ENCODE data around the gene DNAJB1. TPM values are rescaled to one million over a fixed set of nuclear protein-coding genes. Genes with fewer than 3 reads are reported as not detected.

DNAJB1 gene
- total and polyA plus RNA-seq, 10 of the 15 experiments (the other 5 are each of a cell fraction or from before 2014, with no cell fraction given): 4.8 to 65.8 (median 34.9) TPM

- Histone ChIP-seq H3K27me3 (replicated peaks in 1 of 2; ENCODE audit: control insufficient read depth in 2 of 2, insufficient read depth in 2 of 2, low read length in 1 of 2) (peaks cover 5 to 6% of the 10 kb centered on the region in 2 experiments; a peak in 3 of 4 replicates), H3K4me1 (ENCODE audit: control insufficient read depth, insufficient read depth, low read length) (no peaks in the 10 kb centered on the region), H3K4me3 (no peak overlapping the region), H3K79me2 (ENCODE audit: control insufficient read depth, insufficient read depth, low read length) (no peaks in the 10 kb centered on the region), H3K9ac (ENCODE audit: control insufficient read depth, insufficient read depth, low read length) (no peak overlapping the region), H2AFZ (ENCODE audit: control insufficient read depth, low read depth, low read length) (no peak overlapping the region), H3K36me3 (ENCODE audit: control insufficient read depth in 2 of 2, insufficient read depth in 2 of 2, low read length in 1 of 2) (peaks cover 3 to 7% of the 10 kb centered on the region in 2 experiments; a peak in 3 of 4 replicates), H3K9me3 (replicated peaks; ENCODE audit: control insufficient read depth, insufficient read depth, low read length) (no peaks in the 10 kb centered on the region), H4K20me1 (ENCODE audit: control insufficient read depth, insufficient read depth) (no peaks in the 10 kb centered on the region; the same call in 1 of the 2 replicates), H3K27ac (ENCODE audit: control insufficient read depth, insufficient read depth) (no peak overlapping the region), H3K4me2 (ENCODE audit: control insufficient read depth, insufficient read depth) (no peak overlapping the region)
- SMC1A ChIA-PET (ENCODE audit: uncharacterized antibody, unreplicated experiment): interaction anchor here (0.7 kb wide), 1 partner anchor 110 kb away, joined by 3 read pairs; no protein-coding TSS in a partner anchor
- DNase-seq (ENCODE audit: low read depth, low spot score) (no peak), ATAC-seq (no peak), FAIRE-seq (no peak)
- WGBS (ENCODE audit: insufficient coverage, insufficient replicate concordance, low lambda C conversion rate, missing lambda C conversion rate): 80% methylated on average over 33 of the region's 46 CpGs
- intact Hi-C loops (cut with micrococcal nuclease; ENCODE audit: unreplicated experiment) (loop anchor here (5.0 to 10.0 kb wide), 3 partner anchors 39 to 117 kb away; partner anchors contain the start of genes DDX39A and PKN1), in situ Hi-C loops (cut with MboI) (no loop called here)
- CTCF ChIA-PET: interaction anchor here (0.6 to 2.0 kb wide), 14 partner anchors 9 to 335 kb away, joined by 3 to 15 read pairs (median 4); partner anchors contain the start of gene PKN1
- RAD21 ChIA-PET (ENCODE audit: unreplicated experiment): interaction anchor here (0.9 to 1.4 kb wide), 2 partner anchors 41 to 110 kb away, joined by 3 to 4 read pairs; no protein-coding TSS in a partner anchor
- no TSS peak for BruUV-seq (replicated peaks)
- POLR2A ChIA-PET: no interaction called here
- no peak for TF ChIP-seq CBX3 (IDR thresholded peaks at IDR 0.05; ENCODE audit: borderline replicate concordance, low read depth)
- no peak for TF ChIP-seq GATAD2B (conservative IDR thresholded peaks at IDR 0.05; ENCODE audit: low read depth)
- no peak for TF ChIP-seq LARP7 (IDR thresholded peaks at IDR 0.05)
- TF ChIP-seq NR2C1 (IDR thresholded peaks at IDR 0.05): no peak
- TF ChIP-seq ZNF207 (IDR thresholded peaks at IDR 0.05; ENCODE audit: borderline replicate concordance): no peak
- no peak for TF ChIP-seq POLR2AphosphoS2 (IDR thresholded peaks at IDR 0.05; ENCODE audit: low read depth, low read length)
- no peak for TF ChIP-seq BCL11A (IDR thresholded peaks at IDR 0.05; ENCODE audit: low read depth, low read length)
- TF ChIP-seq POLR2AphosphoS5 (IDR thresholded peaks at IDR 0.05; ENCODE audit: low read length): no peak
- no peak for TF ChIP-seq SMC3 (IDR thresholded peaks at IDR 0.05; ENCODE audit: borderline replicate concordance, low read length)
- TF ChIP-seq DPF2 (IDR thresholded peaks at IDR 0.05): no peak
- TF ChIP-seq HDAC2 (IDR thresholded peaks at IDR 0.05): no peak
- TF ChIP-seq RELB (IDR thresholded peaks at IDR 0.05; ENCODE audit: low read depth): no peak
- no peak for TF ChIP-seq E4F1 (IDR thresholded peaks at IDR 0.05; ENCODE audit: borderline replicate concordance, partially characterized antibody)
- no peak for TF ChIP-seq REST (IDR thresholded peaks at IDR 0.05; ENCODE audit: low read depth, low read length)
- no peak for TF ChIP-seq MLLT1 (IDR thresholded peaks at IDR 0.05)
These were observed 46.6 kb downstream of the DNAJB1 start for GRCh38 chr19:14471436-14472187.
